22Rv1 (cell line): ENCODE measurements around the gene ARMC2.

ENCODE experiments used
- ZFX ChIP-seq: fragments of 450-650 bp; IDR thresholded peaks from 2 replicates; pipeline ENCODE4 v1.6.1; 2017; ENCODE audit warnings: antibody characterized with exemption, borderline replicate concordance
- TF ChIP-seq, protein P1 (sequence below): fragments of 450-650 bp; IDR thresholded peaks from 2 replicates; pipeline ENCODE4 v1.5.1; 2017; ENCODE audit warnings: mild to moderate bottlenecking

DNA sequence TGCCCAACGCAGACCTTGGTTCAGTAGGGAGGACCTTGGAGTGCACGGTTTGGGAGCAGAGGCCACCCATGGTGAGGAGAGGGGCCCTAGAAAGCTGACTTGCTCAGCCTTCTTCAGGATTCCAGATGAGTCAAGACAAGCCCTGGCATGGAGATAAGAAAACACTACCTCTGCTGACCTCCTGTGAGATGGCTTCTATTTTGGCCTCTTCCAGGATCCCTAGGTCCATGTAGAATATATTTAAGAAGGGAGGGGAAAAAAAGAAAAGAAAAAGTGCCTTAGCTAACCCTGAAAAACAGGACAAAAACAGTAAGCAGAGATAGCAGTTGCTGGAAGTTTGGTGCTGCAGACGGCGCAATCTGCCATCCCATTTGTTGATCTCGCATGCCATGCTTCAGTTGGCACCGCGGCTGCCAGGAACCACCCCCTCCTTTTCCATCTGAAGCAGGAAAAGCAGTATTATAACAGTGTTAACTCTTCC lies 100.0 kb downstream of the ARMC2 start:
- TF ChIP-seq, protein P1, sequence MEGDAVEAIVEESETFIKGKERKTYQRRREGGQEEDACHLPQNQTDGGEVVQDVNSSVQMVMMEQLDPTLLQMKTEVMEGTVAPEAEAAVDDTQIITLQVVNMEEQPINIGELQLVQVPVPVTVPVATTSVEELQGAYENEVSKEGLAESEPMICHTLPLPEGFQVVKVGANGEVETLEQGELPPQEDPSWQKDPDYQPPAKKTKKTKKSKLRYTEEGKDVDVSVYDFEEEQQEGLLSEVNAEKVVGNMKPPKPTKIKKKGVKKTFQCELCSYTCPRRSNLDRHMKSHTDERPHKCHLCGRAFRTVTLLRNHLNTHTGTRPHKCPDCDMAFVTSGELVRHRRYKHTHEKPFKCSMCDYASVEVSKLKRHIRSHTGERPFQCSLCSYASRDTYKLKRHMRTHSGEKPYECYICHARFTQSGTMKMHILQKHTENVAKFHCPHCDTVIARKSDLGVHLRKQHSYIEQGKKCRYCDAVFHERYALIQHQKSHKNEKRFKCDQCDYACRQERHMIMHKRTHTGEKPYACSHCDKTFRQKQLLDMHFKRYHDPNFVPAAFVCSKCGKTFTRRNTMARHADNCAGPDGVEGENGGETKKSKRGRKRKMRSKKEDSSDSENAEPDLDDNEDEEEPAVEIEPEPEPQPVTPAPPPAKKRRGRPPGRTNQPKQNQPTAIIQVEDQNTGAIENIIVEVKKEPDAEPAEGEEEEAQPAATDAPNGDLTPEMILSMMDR, result no peak
- TF ChIP-seq ZFX, result no peak
